Kidney (tissue), 14 donors: ENCODE measurements around the gene UST. TPM values are rescaled to one million over a fixed set of nuclear protein-coding genes. Genes with fewer than 3 reads are reported as not detected.

Experiments
- DNase-seq, 5 donors: peaks; one replicate each; pipeline ENCODE4 v3.0.0-alpha.2; 2013 to 2020
- FAIRE-seq: peaks from 2 replicates; lab custom pipeline; 2012; peaks lifted over from hg19 to GRCh38; lab: Jason Lieb, UNC
- H3K27ac ChIP-seq, 2 donors: one replicate each; pipeline ENCODE4 v1.7.0; 2013; ENCODE audit warnings: low read depth in 2 of 2, low read length in 2 of 2, inconsistent platforms in 1 of 2
- H3K27me3 ChIP-seq: one replicate; pipeline ENCODE4 v1.7.1; 2013; ENCODE audit warnings: low read length, inconsistent platforms; ENCODE audit not compliant: control insufficient read depth, insufficient read depth
- H3K36me3 ChIP-seq, 3 donors: one replicate each; pipeline versions ENCODE4 v1.7.0 to v1.7.1; 2013; ENCODE audit warnings: low read length in 3 of 3, control low read depth in 1 of 3, inconsistent platforms in 1 of 3; ENCODE audit not compliant: insufficient read depth in 3 of 3, control insufficient read depth in 2 of 3
- H3K4me1 ChIP-seq, 3 donors: one replicate each; pipeline versions ENCODE4 v1.7.0 to v1.7.1; 2013; ENCODE audit warnings: low read length in 3 of 3, inconsistent platforms in 1 of 3, low read depth in 1 of 3; ENCODE audit not compliant: control insufficient read depth in 2 of 3, insufficient read depth in 2 of 3
- H3K4me3 ChIP-seq, 3 donors: one replicate each; pipeline versions ENCODE4 v1.7.0 to v1.8.1; 2013; ENCODE audit warnings: low read length in 3 of 3, control low read depth in 1 of 3, inconsistent platforms in 1 of 3
- H3K9ac ChIP-seq, 3 donors: one replicate each; pipeline versions ENCODE4 v1.7.0 to v1.7.1; 2013; ENCODE audit warnings: low read length in 3 of 3, control low read depth in 1 of 3, inconsistent platforms in 1 of 3
- H3K9me3 ChIP-seq, 3 donors: one replicate each; pipeline versions ENCODE4 v1.7.0 to v1.7.1; 2013; ENCODE audit warnings: low read length in 3 of 3, control low read depth in 1 of 3, inconsistent platforms in 1 of 3; ENCODE audit not compliant: control insufficient read depth in 2 of 3, insufficient read depth in 1 of 3
- CTCF ChIP-seq: IDR thresholded peaks from 3 replicates; pipeline ENCODE4 v1.5.1; 2012; ENCODE audit warnings: mild to moderate bottlenecking, moderate library complexity, borderline replicate concordance; ENCODE audit not compliant: insufficient read depth; ENCODE audit errors: extremely low read depth
- intact Hi-C: fragments of 100-400 bp; cut with DNase I; formaldehyde crosslinking; loops from one replicate; pipeline ENCODE4 v1.11.1; 2022
- polyA plus RNA-seq: library from polyadenylated mRNA; stranded (reverse); fragments of 350-450 nt; fragmentation: Illumina TruSeq; extraction: RNeasy Lipid Tissue Mini Kit (QIAGEN cat#74804); gene quantifications from one replicate; pipeline ENCODE4 v1.2.3, GENCODE V29; 2014; ENCODE audit warnings: low read depth, low replicate concordance; ENCODE audit not compliant: insufficient read depth
- total RNA-seq: library from RNA; stranded (reverse); fragmentation: NEBNext Ultra II Directional; extraction: Animal tissue kit (Norgen Biotek cat#: 25700); gene quantifications from one replicate; pipeline ENCODE4 v1.2.1, GENCODE V29; 2021
- donor health status: control.
- donor health status: control.
- donor health status: control.
- donor health status: control.
- donor health status: control.
- donor health status: DM: yes; HTN: yes; CAD: no.
- donor health status: Normal renal cell carcinoma (clear cell type).

The UST gene
- total and polyA plus RNA-seq, 2 donors from 2014 or later: 3.2 to 4.2 TPM

GRCh38 chr6:148771212-148771601 lies 24.4 kb downstream of the UST start:
- Histone ChIP-seq H3K9me3 (no peaks in the 10 kb centered on the region), H3K4me3 (no peak overlapping the region), H3K36me3 (no peaks in the 10 kb centered on the region), H3K27me3 (no peaks in the 10 kb centered on the region), H3K9ac (no peak overlapping the region), H3K4me1 (peaks cover 0 to 2% (median 0%) of the 10 kb centered on the region in 3 donors), H3K27ac (no peak overlapping the region)
- FAIRE-seq: no peak
- DNase-seq: no peak
- intact Hi-C loops: no loop called here
- TF ChIP-seq CTCF: no peak

- H3K27me3 ChIP-seq: no peaks in the 10 kb centered on the region
- FAIRE-seq: no peak
- H3K27ac ChIP-seq: no peak overlapping the region
- H3K36me3 ChIP-seq: no peaks in the 10 kb centered on the region
- no peak overlapping the region for H3K4me3 ChIP-seq
- H3K9me3 ChIP-seq: no peaks in the 10 kb centered on the region
- H3K9ac ChIP-seq: no peak overlapping the region
- DNase-seq: no peak
- intact Hi-C loops: no loop called here
- H3K4me1 ChIP-seq: peaks cover 0 to 2% (median 0%) of the 10 kb centered on the region in 3 donors
- TF ChIP-seq CTCF: no peak
Observed at GRCh38 chr6:148771896-148772554, 25.2 kb downstream of the UST start.

- H3K4me3 ChIP-seq: no peak overlapping the region
- no peaks in the 10 kb centered on the region for H3K36me3 ChIP-seq
- no peaks in the 10 kb centered on the region for H3K27me3 ChIP-seq
- FAIRE-seq: no peak
- TF ChIP-seq CTCF: no peak
- no peaks in the 10 kb centered on the region for H3K9me3 ChIP-seq
- H3K4me1 ChIP-seq: no peaks in the 10 kb centered on the region
- no peak for DNase-seq
- H3K9ac ChIP-seq: no peak overlapping the region
- H3K27ac ChIP-seq: no peak overlapping the region
- intact Hi-C loops: no loop called here
Observed at GRCh38 chr6:148775161-148775560, 28.3 kb downstream of the UST start.
